GM23248 (cell line): Measurements from ENCODE around the gene KRTAP29-1.

Experiments
- EZH2 ChIP-seq: fragments of 200-600 bp; sonication (generic); IDR thresholded peaks from 2 replicates; pipeline ENCODE4 v1.6.1; 2018; ENCODE audit warnings: antibody characterized with exemption, mild to moderate bottlenecking; ENCODE audit not compliant: insufficient read depth, poor library complexity, severe bottlenecking
- EZH2phosphoT487 ChIP-seq: fragments of 200-600 bp; sonication (generic); IDR thresholded peaks from 2 replicates; pipeline ENCODE4 v1.6.1; 2018; ENCODE audit warnings: antibody characterized with exemption, moderate library complexity, mild to moderate bottlenecking, low read depth; ENCODE audit not compliant: insufficient read depth

DNA sequence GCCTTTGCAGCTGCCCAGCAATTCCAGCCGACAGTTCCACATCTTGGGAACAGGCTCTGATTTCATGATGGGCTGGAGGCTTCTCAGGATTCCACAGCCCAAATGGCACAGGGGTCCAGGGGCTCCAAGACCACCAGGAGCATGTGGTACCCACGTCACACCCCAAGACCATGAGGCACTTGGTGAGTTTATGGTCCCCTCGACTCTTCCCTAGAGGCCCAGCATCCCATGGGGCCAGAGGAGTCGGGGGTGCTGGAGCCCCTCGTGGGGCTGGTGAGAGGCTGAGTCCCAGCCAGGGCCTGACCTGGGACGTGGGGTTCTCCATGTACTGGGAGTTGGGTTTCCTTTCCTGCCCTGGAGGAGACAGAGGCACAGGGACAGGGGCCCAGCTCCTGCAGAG is 23.0 kb upstream of the KRTAP29-1 start:
- TF ChIP-seq EZH2 (no peak), EZH2phosphoT487 (no peak)
